Mammary epithelial cell (primary cell): ENCODE measurements around the gene PRODH.

Experiments used
- CTCF ChIP-seq, 2 donors: IDR thresholded peaks in 1 of 2; conservative IDR thresholded peaks in 1 of 2; 2 replicates each; pipeline ENCODE4 v1.5.1; 2011 to 2012; ENCODE audit warnings: inconsistent platforms in 2 of 2, low read length in 2 of 2, mild to moderate bottlenecking in 2 of 2, control low read depth in 1 of 2, low read depth in 1 of 2; ENCODE audit not compliant: insufficient read depth in 1 of 2; ENCODE audit errors: extremely low read depth in 1 of 2
- EZH2 ChIP-seq: IDR thresholded peaks from 2 replicates; pipeline ENCODE4 v1.6.1; 2012; ENCODE audit warnings: low read length, inconsistent platforms, borderline replicate concordance

- TF ChIP-seq CTCF (conservative IDR thresholded peaks at IDR 0.05 in 1 of 2, IDR thresholded peaks at IDR 0.05 in 1 of 2; ENCODE audit: extremely low read depth in 1 of 2, insufficient read depth in 1 of 2, low read depth in 1 of 2, low read length in 2 of 2) (no peak), EZH2 (no peak)
These were observed 19.6 kb upstream of the PRODH start for GRCh38 chr22:18955696-18956095.
